ENCODE measurements around the gene PDE4D.

DNA sequence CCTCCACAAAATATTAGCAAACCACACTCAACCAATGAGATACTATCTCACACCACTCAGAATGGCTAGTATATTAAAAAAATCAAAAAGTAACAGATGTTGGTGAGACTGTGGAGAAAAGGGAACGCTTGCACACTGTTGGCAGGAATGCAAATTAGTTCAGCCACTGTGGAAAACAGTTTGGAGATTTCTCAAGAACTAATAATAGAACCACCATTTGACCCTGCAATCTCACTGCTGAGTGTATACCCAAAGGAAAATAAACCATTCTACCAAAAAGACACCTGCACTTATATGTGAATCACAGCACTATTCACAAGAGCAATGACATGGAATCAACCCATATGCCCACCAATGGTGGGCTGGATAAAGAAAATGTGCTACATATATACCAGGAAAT is 393.5 kb downstream of the PDE4D start:
- TF ChIP-seq POLR2A (IDR thresholded peaks at IDR 0.05; ENCODE audit: low read depth, low read length) (no peak), POLR2AphosphoS5 (IDR thresholded peaks at IDR 0.05; ENCODE audit: low read depth, low read length) (no peak), TAF1 (IDR thresholded peaks at IDR 0.05; ENCODE audit: low read depth, low read length) (no peak), PAX5 (IDR thresholded peaks at IDR 0.05; ENCODE audit: insufficient read depth, low read length, severe bottlenecking) (no peak), POU2F2 (IDR thresholded peaks at IDR 0.05; ENCODE audit: low read depth, low read length) (no peak)
